ENCODE data around the gene CDX2. TPM values are rescaled to one million over a fixed set of nuclear protein-coding genes. Genes with fewer than 3 reads are reported as not detected.
A peak's percentile ranks its signal among the peaks of the same experiment; 100 is the strongest.

The CDX2 gene
- total and polyA plus RNA-seq, 2 experiments from 2014 or later = 34.6 to 60.6 TPM

GRCh38 chr13:27967203-27967735 lies 1.8 kb downstream of the CDX2 start:
- Histone ChIP-seq H3K9me3 (ENCODE audit: low read depth) (no peaks in the 10 kb centered on the region), H3K27me3 (peaks cover 86% of the 10 kb centered on the region), H3K36me3 (replicated peaks; ENCODE audit: insufficient read depth, low read depth) (no peaks in the 10 kb centered on the region), H3K79me2 (peaks cover 61% of the 10 kb centered on the region), H4K20me1 (ENCODE audit: insufficient read depth, poor library complexity, severe bottlenecking) (peaks cover 6% of the 10 kb centered on the region), H3K27ac (peak overlapping the region; percentile 98), H3K4me2 (peak overlapping the region; percentile 92), H3K4me3 (peak overlapping the region; percentile 58), H3K9me2 (replicated peaks; ENCODE audit: insufficient read depth) (no peaks in the 10 kb centered on the region), H3K4me1 (ENCODE audit: insufficient read depth) (peaks cover 27% of the 10 kb centered on the region), H2AFZ (no peak overlapping the region)
- TF ChIP-seq EZH2 (IDR thresholded peaks at IDR 0.05; ENCODE audit: borderline replicate concordance) = no peak
- peak; percentile 19 for TF ChIP-seq EZH2phosphoT487 (IDR thresholded peaks at IDR 0.05; ENCODE audit: low read depth, severe bottlenecking, unreplicated experiment)
- DNase-seq (ENCODE audit: low spot score) = no peak
- WGBS (ENCODE audit: low lambda C conversion rate, missing lambda C conversion rate) = 8% methylated on average over 18 of the region's 18 CpGs

- no peaks in the 10 kb centered on the region for H3K36me3 ChIP-seq (replicated peaks; ENCODE audit: insufficient read depth, low read depth)
These were observed 2.4 kb downstream of the CDX2 start for GRCh38 chr13:27966641-27967202.

GRCh38 chr13:27965740-27966640 lies 3.1 kb downstream of the CDX2 start:
- H3K4me1 ChIP-seq (ENCODE audit: insufficient read depth) = peaks cover 39% of the 10 kb centered on the region

More at GRCh38 chr13:27966641-27967202, 2.4 kb downstream of the CDX2 start:
- Histone ChIP-seq H2AFZ (no peak overlapping the region), H3K9me3 (ENCODE audit: low read depth) (no peaks in the 10 kb centered on the region), H3K4me3 (peak overlapping the region; percentile 58), H3K9me2 (replicated peaks; ENCODE audit: insufficient read depth) (no peaks in the 10 kb centered on the region), H3K79me2 (peaks cover 64% of the 10 kb centered on the region), H4K20me1 (ENCODE audit: insufficient read depth, poor library complexity, severe bottlenecking) (peaks cover 6% of the 10 kb centered on the region), H3K27me3 (peaks cover 82% of the 10 kb centered on the region), H3K4me1 (ENCODE audit: insufficient read depth) (peaks cover 32% of the 10 kb centered on the region), H3K27ac (peak overlapping the region; percentile 98), H3K4me2 (peak overlapping the region; percentile 92)
- TF ChIP-seq CTCF (IDR thresholded peaks at IDR 0.05; ENCODE audit: poor library complexity) = no peak
- TF ChIP-seq EZH2phosphoT487 (IDR thresholded peaks at IDR 0.05; ENCODE audit: low read depth, severe bottlenecking, unreplicated experiment) = peak; percentile 34
- no peak for TF ChIP-seq EZH2 (IDR thresholded peaks at IDR 0.05; ENCODE audit: borderline replicate concordance)
- no peak for DNase-seq (ENCODE audit: low spot score)
- WGBS (ENCODE audit: low lambda C conversion rate, missing lambda C conversion rate) = 7% methylated on average over 32 of the region's 38 CpGs

DNA sequence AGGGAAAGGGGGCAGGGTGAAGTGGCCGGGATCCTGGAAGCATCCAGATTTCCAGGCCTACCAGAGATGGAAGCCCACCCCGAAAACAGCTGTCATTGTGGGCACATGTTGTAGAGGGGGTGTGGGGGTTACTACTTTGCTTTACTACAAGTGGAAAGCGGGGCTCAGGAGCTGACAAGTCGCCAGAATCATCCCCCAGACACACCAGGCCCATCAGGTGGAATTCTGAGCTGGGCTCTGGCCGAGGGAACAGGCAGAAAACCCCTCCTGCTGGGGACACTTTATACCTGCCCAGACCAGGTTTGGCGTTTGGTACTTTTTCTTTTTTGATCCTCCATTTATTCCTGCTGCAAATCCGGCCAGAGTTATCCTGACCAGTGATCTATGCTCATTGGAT lies 3.8 kb downstream of the CDX2 start:
- TF ChIP-seq CTCF (IDR thresholded peaks at IDR 0.05; ENCODE audit: poor library complexity) = no peak
- TF ChIP-seq EZH2phosphoT487 (IDR thresholded peaks at IDR 0.05; ENCODE audit: low read depth, severe bottlenecking, unreplicated experiment) = no peak
- no peak for TF ChIP-seq EZH2 (IDR thresholded peaks at IDR 0.05; ENCODE audit: borderline replicate concordance)
- Histone ChIP-seq H2AFZ (no peak overlapping the region), H3K27ac (peak overlapping the region; percentile 98), H3K4me1 (ENCODE audit: insufficient read depth) (peaks cover 42% of the 10 kb centered on the region), H3K9me2 (replicated peaks; ENCODE audit: insufficient read depth) (no peaks in the 10 kb centered on the region), H3K27me3 (peaks cover 76% of the 10 kb centered on the region), H3K4me2 (peak overlapping the region; percentile 92), H4K20me1 (ENCODE audit: insufficient read depth, poor library complexity, severe bottlenecking) (peaks cover 6% of the 10 kb centered on the region), H3K79me2 (peaks cover 61% of the 10 kb centered on the region), H3K4me3 (peak overlapping the region; percentile 58), H3K36me3 (replicated peaks; ENCODE audit: insufficient read depth, low read depth) (no peaks in the 10 kb centered on the region), H3K9me3 (ENCODE audit: low read depth) (no peaks in the 10 kb centered on the region)
- 44% methylated on average over 7 of the region's 7 CpGs for WGBS (ENCODE audit: low lambda C conversion rate, missing lambda C conversion rate)
- no peak for DNase-seq (ENCODE audit: low spot score)

More at GRCh38 chr13:27965740-27966640, 3.1 kb downstream of the CDX2 start:
- Histone ChIP-seq H3K27me3 (peaks cover 78% of the 10 kb centered on the region), H2AFZ (no peak overlapping the region), H3K79me2 (peaks cover 66% of the 10 kb centered on the region), H3K36me3 (replicated peaks; ENCODE audit: insufficient read depth, low read depth) (no peaks in the 10 kb centered on the region), H3K9me3 (ENCODE audit: low read depth) (no peaks in the 10 kb centered on the region), H4K20me1 (ENCODE audit: insufficient read depth, poor library complexity, severe bottlenecking) (peaks cover 6% of the 10 kb centered on the region), H3K9me2 (replicated peaks; ENCODE audit: insufficient read depth) (no peaks in the 10 kb centered on the region), H3K27ac (peak overlapping the region; percentile 98), H3K4me2 (peak overlapping the region; percentile 92), H3K4me3 (peak overlapping the region; percentile 58)
- DNase-seq (ENCODE audit: low spot score) = no peak
- TF ChIP-seq EZH2 (IDR thresholded peaks at IDR 0.05; ENCODE audit: borderline replicate concordance) = peak; percentile 79
- TF ChIP-seq EZH2phosphoT487 (IDR thresholded peaks at IDR 0.05; ENCODE audit: low read depth, severe bottlenecking, unreplicated experiment) = no peak
- 8% methylated on average over 45 of the region's 45 CpGs for WGBS (ENCODE audit: low lambda C conversion rate, missing lambda C conversion rate)
